NCI-H2227 (cell line): ENCODE results near the gene KRT32.
A peak's percentile ranks its signal among the peaks of the same experiment; 100 is the strongest.
"Not testable (repeated sequence)": the region's sequence is repeated elsewhere in the genome, so short reads cannot be mapped to it uniquely, and the experiment has no call there.

Experiments
- DNase-seq: peaks from one replicate; lab custom pipeline; 2025; ENCODE audit not compliant: unreplicated experiment; lab: John Stamatoyannopoulos, UW

Gene KRT32

DNA sequence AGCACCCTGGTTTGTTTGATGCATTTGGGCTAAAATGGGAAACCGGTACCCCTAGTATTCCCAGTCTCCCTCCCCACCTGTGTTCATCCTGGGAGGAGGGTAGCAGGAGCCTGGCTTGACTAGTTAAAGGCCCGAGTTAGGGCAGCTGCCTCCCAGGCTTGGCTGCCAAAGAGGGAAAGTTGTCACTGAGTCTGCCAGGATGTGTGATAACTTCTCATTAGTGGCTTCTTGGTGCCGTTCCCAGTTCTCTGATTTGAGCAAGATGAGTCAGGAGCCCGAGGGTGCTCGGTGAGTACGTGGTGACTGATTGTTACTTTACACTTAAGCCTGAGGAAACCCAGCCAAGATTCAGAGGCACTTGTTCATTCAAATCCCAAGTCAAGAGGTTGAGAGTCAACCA lies 2.5 kb downstream of the KRT32 start:
- DNase-seq: no peak

DNA sequence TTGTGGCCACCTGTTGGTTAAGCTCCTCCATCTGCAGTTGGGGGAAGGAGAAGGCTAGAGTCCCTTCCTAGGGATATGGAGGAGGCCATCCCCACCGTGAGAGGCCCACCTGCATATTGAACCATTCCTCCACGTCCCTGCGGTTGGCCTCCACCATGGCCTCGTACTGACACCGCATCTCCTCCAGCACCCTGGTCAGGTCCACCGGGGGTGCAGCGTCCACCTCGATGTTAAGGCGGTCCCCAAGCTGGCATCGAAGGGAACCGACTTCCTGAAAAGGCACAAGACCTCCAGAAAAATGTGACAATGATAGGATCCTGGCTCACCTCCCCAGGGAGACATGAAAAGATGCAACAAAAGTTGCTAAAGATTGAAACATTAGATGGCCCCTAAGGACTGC lies 3.0 kb downstream of the KRT32 start:
- no peak for DNase-seq

DNA sequence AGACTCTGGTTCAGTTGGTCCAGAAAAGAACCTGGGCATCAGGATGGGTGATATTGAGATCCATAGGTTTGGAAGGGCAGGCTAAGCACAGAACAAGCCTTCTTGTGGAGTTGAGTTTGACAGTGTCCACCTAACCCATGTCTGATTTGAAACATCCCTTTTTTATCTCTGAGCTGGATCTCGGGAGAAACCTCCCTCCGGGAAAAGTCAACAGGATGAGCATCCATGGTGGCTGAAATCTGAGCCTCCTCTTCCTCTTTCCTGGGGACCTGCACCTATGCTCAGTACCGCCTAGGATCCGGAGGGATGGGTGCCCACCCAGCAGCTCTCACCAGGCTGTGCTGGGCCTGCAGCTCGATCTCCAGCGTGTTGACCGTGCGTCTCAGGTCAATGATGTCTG lies 3.4 kb downstream of the KRT32 start:
- DNase-seq: no peak

DNA sequence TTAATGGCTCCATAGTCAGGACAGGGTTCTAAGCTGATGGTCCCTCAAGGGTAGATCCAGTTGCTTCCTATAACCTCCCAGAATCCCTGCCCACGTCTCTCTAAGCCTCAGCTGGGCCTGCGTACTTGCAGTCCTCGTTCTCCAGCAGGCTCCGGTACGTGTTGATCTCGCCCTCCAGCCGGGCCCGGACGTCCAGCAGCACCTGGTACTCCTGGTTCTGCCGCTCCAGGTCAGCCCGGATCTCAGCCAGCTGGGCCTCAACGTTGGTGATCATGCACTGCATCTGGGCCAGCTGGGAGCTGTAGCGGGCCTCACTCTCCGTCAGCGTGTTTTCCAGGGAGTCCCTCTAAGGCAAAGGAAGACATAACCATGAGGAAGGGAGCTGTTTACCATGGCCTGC lies 4.5 kb downstream of the KRT32 start:
- no peak for DNase-seq

DNA sequence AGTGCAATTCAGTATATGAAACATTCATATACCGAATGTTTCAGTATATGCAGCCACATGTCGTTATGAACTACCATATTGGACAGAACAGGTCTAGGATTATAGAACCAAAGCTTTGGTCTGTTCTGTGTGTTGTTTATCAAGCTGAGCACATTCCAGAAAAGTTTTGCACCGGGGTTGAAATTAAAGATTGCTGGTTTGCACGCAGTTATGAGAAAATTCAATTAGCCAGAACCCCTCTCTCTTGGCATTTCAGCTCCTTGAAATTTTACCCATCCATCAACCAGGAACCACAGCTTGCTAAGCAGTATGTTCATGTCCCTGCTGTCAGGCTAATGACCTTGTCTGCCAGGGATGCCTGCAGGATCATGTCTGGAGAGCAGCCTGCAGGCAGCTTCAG lies 9.5 kb downstream of the KRT32 start:
- DNase-seq: no peak

DNA sequence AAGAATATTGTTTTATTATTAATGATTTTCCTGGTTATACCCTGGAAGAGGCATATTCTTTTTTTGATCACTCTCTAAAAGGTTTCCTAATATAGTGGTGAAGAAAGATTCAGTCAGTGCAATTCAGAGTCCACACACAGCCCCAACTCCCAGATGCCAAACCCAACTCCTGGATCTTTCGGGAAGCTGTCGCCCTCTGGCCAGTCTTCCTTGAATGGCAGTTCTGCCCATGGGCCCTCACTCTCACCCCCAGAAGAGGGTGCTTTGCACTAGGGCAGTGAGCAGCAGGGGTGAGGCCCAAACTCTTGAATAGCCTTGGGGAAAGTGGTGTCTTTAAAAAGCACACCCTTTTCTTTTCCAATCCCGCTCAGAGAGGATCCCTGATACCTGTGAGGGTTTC lies 11.0 kb downstream of the KRT32 start:
- DNase-seq: no peak

DNA sequence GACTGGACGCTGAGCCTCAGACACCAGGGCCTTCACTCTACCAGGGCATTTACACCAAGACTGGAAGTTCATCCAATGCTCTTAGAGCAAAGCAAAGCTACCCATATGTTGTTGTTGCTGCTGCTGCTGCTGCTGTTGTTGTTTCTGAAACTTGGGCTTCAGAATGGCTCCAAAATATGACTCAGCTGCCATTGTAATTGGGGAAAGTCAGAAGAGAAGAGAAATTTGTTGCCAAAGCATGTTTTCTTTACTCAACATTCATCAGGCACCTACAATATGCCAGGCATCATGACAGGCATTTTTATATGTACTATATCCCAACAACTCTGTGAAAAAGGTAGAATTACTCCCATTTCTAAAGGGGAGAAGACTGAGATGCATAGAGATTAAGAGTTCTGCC lies 11.9 kb downstream of the KRT32 start:
- DNase-seq: no peak

DNA sequence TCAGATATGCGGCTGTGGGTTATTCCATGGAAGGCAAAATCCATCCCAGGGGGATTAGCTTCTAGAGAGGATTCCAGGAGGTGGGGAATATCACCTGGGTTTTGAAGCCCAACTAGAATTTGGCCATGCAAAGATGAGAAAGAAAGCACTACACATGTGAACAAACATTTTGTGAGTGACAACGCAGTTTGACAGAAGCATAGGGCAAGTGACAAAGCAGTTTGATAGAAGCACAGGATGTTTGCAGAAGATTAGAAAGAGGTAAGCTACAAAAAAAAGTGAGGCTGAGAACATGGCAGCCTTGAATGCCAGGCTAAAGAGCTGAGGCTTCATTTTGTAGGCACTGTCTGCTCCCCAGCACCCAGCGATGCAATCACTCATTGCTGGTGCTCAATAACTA lies 14.1 kb downstream of the KRT32 start:
- DNase-seq: no peak

DNA sequence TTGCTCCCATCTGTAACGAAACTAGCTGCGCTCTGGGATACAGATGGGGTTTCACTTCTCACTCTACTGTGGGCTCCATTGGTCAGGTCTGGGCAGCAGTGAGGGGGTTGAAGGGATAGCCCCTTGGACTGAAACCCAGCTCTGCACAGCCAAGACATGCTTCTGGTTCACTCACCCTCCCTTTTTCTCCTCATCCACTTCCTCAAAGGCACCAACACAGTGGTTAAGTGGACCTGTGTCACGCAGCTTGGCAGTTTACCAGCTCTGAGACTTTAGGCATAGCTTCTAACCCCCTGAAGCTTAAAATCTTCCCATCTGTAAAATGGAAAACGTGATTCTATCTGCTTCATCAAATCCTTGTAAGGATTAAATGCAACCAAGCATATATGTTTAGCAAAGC lies 14.9 kb downstream of the KRT32 start:
- DNase-seq: no peak

DNA sequence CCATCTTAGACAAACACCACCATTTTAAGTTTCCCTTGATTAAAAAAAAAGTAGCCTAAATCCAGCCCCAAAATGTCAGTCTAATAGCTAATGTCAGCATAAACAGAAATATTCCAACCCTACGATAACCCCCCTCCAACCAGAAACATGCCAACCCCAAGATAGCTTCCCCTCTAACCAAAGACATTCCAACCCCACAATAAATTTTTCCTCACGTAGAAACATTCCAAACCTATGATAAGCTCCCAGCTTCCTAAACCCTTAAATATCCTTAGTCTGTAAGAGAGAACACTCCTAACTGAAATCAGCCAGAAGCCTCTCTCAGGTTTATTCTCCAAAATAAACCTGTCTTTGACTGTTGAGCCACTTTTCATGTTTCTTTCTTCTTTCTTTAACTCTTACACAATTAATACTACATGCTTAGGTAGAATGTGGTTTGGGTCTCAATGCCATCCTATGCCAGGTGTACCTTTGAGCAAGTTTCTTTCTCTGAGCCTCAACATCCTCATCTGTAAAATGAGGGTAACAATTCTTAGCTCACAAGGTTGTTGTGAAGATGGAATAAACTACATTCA lies 15.9 kb downstream of the KRT32 start:
- no peak for DNase-seq

DNA sequence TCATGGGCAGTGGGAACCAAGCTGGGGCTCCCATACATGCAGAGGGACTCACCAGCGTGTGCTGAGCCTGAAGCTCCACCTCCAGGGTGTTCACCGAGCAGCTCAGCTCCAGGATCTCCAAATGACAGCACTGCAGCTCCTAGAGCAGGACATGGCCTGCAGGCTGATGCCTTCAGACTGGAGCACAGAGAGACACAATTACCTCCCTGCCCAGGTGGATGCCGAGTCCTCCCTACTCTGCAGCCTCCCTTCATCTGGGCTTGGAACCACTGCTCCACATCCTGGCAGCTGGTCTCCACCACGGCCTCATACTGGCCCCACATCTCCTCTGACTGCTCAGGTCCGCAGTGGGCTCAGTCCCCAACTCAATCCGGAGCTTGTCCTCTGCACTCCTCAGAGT lies 18.2 kb downstream of the KRT32 start:
- DNase-seq: no peak

DNA sequence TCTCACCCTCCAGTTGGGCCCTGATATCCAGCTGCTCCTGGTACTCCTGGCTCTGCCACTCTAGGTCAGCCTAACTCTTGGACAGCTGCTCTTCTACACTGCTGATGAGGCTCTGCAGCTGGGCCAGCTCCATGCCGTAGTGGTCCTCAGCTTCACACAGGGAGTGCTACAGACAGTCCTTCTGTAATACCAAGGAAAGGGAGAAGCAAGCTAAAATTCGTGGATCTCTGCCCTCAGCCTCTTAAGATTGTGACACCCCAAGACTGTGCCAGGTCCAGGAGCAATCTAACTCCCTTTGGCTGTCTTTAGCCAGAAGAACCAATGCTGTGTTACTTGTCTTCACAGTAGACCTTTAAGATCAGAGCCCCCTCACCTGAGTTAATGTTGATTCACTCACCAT lies 18.7 kb downstream of the KRT32 start:
- DNase-seq: no peak

DNA sequence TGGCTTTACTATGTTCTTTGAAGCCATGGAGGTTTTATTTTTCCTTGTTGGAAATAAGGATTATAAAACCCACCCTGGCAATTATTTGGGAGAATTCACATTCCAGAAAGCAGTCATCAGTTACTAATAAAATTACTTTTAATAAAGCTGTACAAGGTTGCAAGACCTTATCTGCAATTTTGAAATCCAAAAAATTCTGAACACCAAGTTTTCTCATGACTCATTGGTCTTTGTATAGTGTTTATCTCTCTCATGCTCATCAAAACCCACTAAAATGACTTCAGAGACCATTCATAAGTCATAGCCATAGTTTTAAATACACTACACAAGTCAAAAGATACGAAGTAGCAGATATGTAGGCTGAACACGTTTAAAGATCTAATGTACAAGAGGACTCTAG lies 20.4 kb downstream of the KRT32 start:
- DNase-seq: no peak

DNA sequence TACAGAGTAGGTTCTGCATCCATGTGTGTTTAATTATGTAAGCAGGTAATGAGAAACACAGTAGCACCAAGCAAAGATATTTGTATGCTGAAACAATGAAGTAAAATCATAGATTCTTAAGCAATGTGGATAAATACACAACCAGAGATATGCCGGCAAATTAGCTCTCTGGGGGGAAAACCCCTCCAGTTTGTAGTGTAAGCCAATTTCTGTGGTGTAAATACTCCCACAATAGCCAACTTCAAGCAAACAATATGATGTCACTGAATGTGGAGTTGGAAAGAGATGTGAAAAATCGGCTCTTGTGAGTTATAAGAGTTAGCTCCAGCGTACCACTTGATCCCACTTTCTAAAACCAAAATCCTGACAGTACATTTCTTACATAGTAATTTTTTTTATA lies 22.5 kb downstream of the KRT32 start:
- DNase-seq: no peak

DNA sequence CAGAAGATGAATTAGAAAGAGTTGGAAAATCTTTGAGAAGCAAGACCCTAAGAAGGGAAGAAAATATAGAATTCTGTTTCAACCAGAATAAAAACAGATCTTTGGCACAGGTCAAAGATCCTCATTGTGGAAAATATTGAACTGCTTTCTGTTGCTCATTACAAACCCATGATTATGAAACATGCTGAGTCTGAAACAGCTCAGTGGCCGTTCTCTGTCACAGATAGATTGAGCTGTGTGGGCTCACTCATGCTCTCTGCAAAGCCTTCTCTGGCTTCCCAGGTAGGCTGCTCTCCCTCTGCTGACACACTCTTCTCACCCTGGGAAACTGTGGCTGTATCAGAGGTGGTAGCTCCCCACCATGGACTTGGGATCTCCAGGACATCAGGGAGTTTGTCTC lies 23.0 kb downstream of the KRT32 start:
- DNase-seq: no peak

DNA sequence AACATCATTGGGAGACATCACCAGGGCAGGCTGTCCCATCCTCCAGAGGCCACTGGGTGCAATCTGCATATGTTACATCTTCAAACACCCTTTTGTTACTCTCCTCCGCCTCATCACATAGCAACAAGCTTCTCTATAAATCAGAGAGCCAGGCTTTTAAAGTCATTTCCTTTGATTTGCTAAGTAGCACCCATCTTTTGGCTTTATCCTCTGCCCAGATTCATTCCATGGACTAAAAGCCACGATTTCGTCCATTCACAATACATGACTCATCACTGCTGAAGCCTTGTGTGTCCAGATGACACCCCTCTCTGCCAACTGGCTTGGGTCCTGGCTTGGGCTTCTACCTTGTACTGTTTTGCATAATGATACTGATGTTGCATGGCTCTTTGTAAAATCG lies 24.4 kb downstream of the KRT32 start:
- no peak for DNase-seq

DNA sequence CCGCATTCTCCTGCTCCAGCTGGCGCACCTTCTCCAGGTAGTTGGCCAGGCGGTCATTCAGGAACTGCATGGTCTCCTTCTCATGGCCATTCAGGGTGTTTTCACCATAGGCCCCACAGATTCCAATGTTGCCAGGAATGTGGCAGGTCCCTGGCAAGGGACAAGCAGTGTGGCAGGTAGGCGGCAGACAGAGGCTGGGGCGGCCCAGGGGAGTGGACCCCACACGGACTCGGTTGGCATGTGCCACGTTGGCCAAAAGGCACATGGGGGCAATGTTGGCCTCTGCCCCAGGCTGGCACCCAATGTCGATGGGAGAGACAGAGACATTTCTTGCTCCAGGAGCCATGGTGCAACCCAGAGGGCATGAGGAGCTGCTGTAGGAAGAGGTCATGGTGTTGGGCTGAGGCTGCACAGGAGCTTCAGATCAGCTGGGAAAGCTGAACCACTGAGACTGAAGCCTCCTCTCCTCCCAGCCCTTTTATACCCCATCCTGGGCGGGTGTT lies 26.6 kb downstream of the KRT32 start, which contains the start of gene KRT38:
TSS of gene KRT38 (minus strand) at position 453 of the 503 bp plus-strand sequence. CDS start at position 391, 62 bp downstream.
- DNase-seq: no peak

DNA sequence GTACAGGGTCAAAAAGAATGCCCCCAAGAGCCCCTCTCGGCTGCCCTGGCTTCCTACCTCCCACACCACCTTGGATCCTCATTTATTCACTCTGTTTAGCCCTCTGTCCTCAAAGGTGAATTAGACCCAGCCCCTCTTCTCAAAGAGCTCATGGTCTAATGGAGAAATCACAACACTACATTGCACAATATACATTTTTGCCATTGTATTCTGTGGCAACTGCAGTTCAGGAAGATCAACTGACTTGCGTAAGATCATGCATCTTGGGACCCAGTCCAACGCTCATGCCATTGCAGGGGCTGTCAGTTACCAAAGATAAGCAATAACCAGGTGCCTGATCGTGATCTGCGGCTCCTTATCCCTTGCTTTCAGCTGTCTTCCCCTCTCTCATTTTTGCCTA lies 27.8 kb downstream of the KRT32 start:
- no peak for DNase-seq

DNA sequence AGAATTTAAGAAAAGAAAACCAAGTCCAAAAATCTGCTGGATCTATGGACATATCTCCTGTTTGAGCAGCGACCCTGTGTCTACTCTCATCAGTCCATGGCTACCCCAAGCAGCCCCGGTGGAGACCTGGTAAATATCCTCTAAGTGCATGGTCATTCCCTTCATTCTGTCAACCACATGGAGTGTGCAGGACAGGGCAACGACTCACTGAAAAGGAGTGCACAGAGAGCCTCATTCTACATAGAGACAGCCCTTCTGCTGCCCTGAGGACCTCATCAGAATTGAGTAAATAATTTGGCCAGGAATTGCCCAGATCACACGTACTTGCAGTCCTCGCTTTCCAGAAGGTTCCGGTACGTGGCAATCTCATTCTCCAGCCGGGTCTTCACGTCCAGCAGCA lies 29.4 kb downstream of the KRT32 start:
- no peak for DNase-seq

DNA sequence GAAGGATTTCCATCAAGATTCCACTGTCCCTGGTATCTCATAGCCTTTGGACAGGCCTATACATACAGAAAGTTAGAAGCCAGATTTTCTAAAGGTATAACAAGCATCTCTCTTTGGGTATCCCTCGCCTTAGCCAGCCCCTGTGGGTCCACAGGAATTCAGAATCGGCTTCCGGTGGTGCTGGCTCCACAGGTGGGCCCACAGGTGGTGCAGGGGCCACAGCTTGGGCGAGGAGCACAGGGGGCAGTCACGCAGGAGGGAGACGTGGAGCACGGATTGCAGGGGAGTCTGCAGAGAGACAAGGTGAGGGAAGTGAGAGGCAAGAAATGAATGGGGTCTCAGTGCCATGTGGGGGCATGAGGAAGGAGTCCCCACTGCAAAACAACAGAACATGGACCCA lies 29.9 kb downstream of the KRT32 start:
- DNase-seq: no peak

DNA sequence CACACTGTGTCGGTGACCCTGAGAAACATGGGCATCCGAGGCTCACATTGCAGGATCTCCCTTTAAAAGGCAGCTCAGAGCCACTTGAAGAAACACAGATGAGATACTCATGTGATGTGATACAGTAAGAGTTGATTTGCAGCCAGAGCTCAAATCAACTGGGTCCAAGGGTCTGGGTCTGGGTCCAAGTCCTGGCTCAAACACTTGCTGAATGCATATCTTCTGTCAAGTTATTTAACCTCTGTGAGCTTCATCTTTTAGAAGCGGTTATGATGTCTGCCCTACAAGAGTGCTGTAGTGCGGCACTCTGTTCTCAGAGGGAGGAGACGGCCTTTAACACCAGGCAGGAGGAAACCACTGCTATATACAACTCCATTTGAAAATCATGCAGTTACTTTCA lies 32.8 kb downstream of the KRT32 start:
- peak; percentile 53 for DNase-seq

DNA sequence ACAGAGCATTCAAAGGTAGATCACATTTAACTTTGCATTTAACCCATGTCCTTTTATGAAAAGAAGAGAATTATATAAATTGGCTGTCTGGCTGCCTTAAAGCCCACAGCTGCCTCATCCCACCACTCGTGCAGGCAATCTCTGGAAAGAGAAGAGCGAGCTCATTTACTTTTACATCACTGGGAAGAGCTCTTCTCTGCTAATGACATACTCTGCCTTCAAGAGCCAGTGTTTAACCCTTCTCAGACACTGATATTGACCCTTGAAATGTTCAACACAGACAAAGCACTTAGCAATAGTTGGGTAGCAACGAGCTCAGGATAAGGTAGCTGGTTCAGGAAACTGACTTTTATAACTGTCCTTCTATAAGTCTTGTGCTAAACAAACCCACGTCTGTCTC lies 33.2 kb downstream of the KRT32 start:
- DNase-seq: peak; percentile 77

DNA sequence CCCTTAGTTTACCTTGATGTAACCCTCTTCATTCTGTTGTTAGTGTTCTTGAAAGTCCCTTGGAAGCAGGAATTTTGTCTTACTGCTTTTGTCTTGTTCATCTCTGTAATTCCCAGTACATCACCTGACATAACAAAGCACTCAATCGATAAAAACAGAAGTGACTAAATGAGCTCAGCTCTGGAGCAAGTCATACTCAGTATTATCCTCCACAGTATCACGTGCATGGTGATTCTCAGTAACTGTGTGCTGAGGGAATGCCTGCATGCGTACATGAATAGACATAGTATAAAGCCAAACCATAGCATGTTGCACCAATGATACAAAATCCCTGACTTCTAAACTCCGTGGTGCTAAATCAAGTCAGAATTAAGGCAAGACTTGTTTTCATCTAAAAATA lies 33.6 kb downstream of the KRT32 start:
- peak; percentile 72 for DNase-seq

DNA sequence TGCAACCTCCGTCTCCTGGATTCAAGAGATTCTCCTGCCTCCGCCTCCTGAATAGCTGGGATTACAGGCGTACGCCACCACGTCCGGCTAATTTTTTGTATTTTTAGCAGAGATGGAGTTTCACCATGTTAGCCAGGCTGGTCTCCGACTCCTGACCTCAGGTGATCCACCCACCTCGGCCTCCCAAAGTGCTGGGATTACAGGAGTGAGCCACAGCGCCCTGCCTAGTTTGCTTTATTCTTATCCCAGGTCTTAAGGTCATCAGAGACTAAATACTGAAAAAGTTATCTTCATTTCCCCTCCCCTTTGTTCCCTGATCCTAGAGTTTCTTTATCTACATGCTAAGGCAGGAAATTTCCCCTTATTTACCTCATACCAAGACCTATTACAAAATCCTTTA lies 36.8 kb downstream of the KRT32 start:
- DNase-seq: not testable (repeated sequence)
